ENCODE data around the gene CECR2.
"Not testable (repeated sequence)": the region's sequence is repeated elsewhere in the genome, so short reads cannot be mapped to it uniquely, and the experiment has no call there.

The CECR2 gene

DNA sequence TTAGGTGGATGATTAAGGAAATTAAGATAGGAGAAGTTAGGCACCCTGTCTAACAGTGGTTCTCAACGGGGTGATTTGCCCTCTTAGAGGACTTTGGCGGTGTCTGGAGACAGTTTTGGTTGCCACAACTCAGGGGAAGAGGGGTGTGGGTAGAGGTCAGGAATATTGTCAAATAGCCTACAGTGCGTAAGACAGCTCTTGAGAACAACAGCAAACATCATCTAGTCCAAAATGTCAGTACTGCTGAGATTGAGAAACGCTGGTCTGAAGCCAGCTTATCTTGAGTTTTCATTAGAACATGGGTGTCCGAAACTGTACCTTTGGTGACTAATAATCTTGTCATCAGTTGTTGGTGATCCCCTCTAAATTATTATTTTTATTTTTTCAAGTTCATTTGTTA lies 38.4 kb downstream of the CECR2 start:
- no peak for FAIRE-seq

- no peak for FAIRE-seq
Measured at GRCh38 chr22:17410576-17410975, 41.3 kb downstream of the CECR2 start.

DNA sequence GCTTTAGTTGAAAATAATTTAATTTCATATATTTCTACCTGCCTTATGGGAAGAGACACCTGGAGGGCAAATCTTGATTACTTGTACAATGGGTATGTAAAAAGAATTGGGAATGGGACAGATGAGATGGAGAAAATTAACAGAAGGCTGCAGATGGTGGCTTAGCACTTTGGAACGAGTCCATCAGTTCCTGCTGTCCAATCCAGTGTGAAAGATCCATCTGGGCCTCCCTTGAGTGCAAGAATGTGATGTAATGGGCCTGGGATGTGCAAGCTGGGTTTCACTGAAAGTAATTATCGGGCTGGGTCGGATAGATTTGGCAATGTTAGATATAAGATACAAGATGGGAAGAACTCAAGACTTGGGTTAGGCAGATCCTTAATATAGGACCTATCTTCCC lies 42.0 kb downstream of the CECR2 start:
- no peak for FAIRE-seq

DNA sequence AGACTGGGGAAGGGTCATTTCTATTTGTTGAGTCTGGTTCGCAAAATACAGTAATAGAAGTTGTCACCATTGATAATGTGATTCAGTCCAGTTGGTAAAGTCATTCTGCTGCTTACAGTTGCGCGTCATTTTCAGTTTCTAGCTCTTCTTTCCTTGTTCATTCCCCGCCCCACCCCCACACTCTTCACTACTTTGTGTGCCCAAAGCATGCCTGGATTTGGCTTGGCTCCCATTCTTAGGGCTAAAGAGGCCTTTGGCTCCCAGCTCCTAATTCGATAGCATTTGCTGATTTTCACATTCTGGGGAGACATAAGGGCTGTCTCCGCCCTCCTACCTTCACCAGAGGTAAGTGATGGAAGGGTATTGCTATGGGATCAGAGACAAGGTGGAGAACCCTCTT lies 43.0 kb downstream of the CECR2 start:
- no peak for FAIRE-seq

- no peak for FAIRE-seq
Measured at GRCh38 chr22:17418890-17419324, 49.6 kb downstream of the CECR2 start.

DNA sequence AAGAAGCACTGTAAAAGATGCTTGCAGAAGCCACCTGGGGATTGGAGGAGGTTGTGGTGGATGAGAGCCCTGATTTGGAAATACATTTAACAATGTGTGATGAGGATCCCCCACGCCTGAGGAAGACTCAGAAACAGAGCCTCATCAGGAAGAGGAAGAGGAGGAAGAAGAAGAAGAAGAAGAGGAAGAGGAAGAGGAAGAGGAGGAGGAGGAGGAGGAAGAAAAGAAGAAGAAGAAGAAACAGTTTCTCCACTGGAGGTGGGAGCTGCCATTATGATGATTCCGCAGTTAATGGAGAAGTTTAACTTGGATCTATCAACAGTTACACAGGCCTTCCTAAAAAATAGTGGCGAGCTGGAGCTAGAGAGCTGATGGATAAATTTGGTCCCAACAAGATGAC lies 50.1 kb downstream of the CECR2 start:
- no peak for FAIRE-seq

- no peak for FAIRE-seq
Measured at GRCh38 chr22:17422736-17423343, 53.6 kb downstream of the CECR2 start.

DNA sequence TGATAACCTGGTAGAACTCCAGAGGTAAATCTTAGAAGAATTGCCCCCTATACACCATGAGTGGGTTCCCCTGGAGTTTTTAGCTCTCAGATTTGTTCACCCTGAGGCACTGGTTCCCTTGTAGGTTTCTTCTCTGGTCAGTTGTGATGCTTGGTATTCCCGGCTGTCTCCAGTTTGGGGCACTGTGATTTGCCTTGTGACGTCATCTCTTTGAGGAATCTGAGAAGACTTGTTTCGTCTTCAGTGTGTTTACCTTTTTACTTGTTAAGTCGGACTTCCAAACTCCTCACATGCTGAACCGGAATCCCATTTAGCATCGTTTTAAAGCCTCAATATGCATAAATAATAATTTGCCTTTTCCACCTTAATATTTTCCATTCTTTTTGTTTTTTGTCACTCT lies 54.4 kb downstream of the CECR2 start:
- no peak for FAIRE-seq

GRCh38 chr22:17427528-17427927 lies 58.3 kb downstream of the CECR2 start:
- FAIRE-seq = not testable (repeated sequence)

- no peak for FAIRE-seq
Measured at GRCh38 chr22:17429516-17429915, 60.3 kb downstream of the CECR2 start.

- FAIRE-seq = no peak
Measured at GRCh38 chr22:17430412-17430811, 61.2 kb downstream of the CECR2 start.

DNA sequence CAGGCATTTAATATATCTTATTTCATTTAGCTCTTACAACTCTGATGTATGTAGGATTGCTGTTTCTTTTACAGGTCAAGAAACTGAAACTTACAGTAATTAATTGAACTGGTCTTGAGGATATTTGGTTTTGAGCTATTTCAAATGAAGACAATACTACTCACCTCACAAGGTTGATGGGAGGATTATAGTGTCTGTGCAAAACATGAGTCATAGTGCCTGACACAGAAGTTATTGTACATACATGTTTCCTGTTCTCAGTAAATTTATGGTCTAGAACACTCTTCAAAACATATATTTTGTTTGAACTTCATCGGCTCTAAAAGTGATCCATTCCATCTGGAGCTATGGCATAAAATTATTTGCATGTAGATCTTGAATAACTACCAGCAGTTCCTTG lies 61.9 kb downstream of the CECR2 start:
- no peak for FAIRE-seq

- no peak for FAIRE-seq
Measured at GRCh38 chr22:17434856-17435255, 65.6 kb downstream of the CECR2 start.

DNA sequence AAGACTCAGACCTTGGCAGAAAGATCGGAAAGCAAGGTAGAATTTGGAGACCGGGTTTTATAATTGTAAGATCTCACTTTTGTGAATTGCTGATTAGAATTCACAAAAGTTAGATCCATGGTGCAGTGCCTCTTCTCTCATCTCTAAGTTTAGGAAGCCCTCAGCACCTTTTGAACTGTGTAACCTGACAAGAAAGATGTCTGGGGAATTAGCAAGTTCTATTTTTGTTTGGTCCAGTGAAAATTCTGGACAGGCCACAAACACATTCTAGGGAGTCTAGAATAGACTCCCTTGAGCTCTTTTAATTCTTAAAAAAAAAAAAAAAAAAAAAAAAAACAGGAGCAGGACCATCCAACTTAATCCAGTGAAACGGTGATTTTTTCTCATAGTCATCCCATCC lies 66.1 kb downstream of the CECR2 start:
- no peak for FAIRE-seq

- no peak for FAIRE-seq
Measured at GRCh38 chr22:17436382-17436980, 67.2 kb downstream of the CECR2 start.

DNA sequence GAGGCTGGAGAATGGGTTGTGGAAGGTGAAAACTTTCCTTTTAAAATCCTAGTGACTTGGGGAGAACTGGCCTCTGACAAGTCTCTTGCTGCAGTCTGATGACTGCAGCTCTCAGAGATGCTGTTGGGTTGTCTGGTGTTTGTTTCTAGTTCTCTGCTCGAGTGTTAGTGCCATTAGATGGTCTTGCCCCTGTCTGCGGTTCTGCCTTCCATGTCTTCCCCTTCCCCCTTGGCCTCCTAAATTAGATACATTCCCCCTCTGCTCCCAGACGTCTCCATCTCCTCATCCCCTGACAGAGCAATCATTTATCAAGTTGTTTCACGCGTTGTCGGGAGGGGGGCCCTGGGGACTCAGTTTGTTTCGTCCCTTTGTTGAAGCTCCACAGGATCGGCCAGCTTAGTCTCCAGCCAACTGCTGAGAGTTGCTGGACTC lies 67.7 kb downstream of the CECR2 start:
- FAIRE-seq = no peak

- no peak for FAIRE-seq
Measured at GRCh38 chr22:17438026-17438425, 68.8 kb downstream of the CECR2 start.

GRCh38 chr22:17441326-17441725 lies 72.1 kb downstream of the CECR2 start:
- FAIRE-seq = no peak

DNA sequence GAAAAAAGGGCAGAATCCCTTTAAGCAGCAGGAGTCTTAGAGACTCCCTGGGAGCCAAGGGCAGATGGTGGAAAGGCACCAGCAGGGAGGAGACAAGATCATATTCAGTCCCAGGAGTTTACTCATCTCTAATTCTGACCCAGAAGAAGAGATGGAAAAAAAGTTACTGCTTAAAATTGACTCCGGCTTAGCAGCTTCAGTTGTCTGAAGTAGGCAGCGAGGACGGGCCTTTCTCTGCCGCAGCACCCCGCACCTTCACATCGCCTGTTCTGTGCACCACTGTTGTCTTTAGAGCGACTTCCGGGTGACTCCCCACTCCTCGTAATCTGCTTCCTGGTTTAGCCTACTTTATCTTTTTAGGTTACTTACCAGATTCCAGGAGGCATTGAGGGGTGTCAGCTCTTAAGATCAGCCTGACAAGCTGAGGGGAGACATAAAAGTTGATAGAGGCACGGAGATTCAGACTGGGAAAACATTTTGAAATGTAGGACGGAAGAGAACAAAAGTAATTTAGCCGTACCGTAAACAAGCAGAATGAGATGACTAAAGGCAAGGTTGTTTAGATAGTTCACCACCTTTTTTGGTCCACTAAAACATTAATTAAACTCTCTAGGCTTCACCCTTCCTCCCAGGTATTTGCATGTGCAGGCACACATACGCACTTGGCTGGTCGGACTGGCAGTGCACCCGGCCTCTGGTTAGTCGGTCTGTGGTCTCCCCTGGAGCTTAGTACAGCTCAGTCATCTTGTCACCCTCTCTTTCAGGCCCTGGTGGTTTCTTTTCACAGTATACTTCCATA lies 74.3 kb downstream of the CECR2 start:
- FAIRE-seq = no peak

GRCh38 chr22:17444204-17444504 lies 74.9 kb downstream of the CECR2 start:
- FAIRE-seq = no peak

- FAIRE-seq = no peak
Measured at GRCh38 chr22:17446698-17447097, 77.4 kb downstream of the CECR2 start.

DNA sequence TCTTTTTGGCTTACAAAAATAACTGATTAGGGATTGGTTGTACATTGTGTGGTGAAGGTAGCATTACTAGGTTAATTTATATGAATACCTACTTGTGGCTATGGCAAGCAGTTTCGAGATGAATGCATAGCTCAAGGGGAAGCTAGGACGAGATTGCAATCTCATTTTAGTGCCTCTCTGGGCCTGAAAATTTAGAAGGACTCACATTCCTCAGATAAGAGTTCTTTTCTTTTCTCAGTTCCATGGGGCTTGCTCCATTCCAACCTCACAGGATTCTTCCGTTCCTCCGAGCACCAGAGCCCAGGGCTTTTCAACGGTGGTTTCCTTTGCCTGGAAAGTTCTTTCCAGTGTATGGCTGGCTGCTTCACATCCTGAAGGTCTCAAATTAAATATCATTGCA lies 82.1 kb downstream of the CECR2 start:
- FAIRE-seq = no peak

- no peak for FAIRE-seq
Measured at GRCh38 chr22:17460895-17461294, 91.6 kb downstream of the CECR2 start.

DNA sequence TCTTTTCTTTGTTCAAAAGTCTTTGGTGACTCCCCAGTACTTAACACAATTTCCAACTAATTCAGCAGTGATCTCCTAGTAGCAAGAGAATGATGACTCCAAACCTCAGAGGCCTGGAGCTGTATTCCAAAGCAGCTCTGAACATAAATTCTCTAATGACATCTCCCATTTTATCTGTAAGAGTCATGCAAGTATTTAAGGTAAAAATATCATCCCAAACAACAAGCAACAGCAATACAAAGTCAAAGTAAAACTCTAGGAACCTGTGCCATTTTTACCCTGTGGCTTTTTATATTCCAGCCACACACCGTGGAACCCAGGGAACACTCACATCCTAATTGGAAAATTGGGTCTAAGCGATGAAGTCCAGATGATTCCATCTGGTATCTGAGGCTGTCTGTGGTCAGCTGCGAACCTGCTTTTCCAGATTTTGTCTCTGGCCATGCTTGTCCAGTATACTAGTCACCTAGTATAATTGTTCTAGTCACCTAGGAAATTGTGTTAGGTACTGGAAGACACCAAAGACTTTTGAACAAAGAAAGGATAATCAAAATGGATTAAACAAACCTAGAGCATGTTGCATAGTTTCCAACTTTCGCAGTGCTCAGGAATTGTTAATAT lies 101.7 kb downstream of the CECR2 start:
- no peak for FAIRE-seq
